Fibroblast of skin of scalp (primary cell): Measurements from ENCODE around the gene NUTF2. TPM values are rescaled to one million over a fixed set of nuclear protein-coding genes. Genes with fewer than 3 reads are reported as not detected.
"Not testable (repeated sequence)": the region's sequence is repeated elsewhere in the genome, so short reads cannot be mapped to it uniquely, and the experiment has no call there.

ENCODE experiments used
- DNase-seq: peaks from one replicate; pipeline ENCODE4 v3.0.0-alpha.2; 2013
- polyA plus RNA-seq, 2 experiments: library from polyadenylated mRNA; unstranded; fragments of 120-200 nt; gene quantifications; one replicate each; pipeline ENCODE4 v1.2.1, GENCODE V29; 2013; ENCODE audit not compliant: insufficient read length in 2 of 2

Gene NUTF2
- polyA plus RNA-seq (2013, experiment 1 of 2; ENCODE audit: insufficient read length): 184 TPM
- 177 TPM for polyA plus RNA-seq (2013, experiment 2 of 2; ENCODE audit: insufficient read length)

- DNase-seq: peak; percentile 97
Observed at GRCh38 chr16:67846320-67847063, at the start of gene NUTF2. TSS of gene NUTF2 (plus strand) at chr16:67846933. CDS start at chr16:67865131, 18,198 bp downstream.

GRCh38 chr16:67800338-67800926 lies 46.3 kb upstream of the NUTF2 start:
- DNase-seq: no peak

- DNase-seq: no peak
Observed at GRCh38 chr16:67801241-67801640, 45.5 kb upstream of the NUTF2 start.

GRCh38 chr16:67801883-67802282 lies 44.9 kb upstream of the NUTF2 start:
- no peak for DNase-seq

- DNase-seq: no peak
Observed at GRCh38 chr16:67803894-67804293, 42.8 kb upstream of the NUTF2 start.

DNA sequence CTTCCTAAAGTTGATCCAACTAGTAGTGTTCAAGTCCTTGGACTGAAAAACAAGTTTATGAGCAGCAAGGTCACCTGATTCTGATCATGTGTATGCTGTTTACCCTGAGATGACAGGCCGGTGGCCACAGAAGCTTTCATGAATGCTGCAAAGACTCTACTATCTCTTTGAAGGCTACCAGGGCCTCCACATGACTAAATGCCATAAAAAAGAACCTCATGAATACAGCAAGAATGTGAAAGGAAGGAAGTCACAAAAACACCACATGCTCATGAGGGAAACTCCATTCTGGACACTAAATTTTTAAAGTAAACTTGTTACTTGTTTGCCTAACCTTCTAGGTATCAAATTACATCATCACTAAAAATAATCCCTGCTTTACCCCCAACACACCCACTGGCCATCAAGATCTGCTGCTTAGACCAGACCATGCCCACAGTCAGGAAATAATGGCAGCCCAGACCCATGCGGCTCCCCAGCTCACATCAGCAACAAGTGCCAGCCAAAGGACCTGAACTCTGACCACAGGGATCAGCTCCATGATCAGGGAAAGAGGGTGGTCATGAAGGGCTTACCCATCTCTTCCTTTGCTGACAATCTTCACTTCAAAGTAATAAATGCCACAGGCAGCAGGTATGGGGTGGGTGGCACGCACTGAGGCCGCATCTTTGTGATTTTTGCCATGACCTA lies 41.7 kb upstream of the NUTF2 start:
- no peak for DNase-seq

- DNase-seq: no peak
Observed at GRCh38 chr16:67805718-67806427, 40.9 kb upstream of the NUTF2 start.

DNA sequence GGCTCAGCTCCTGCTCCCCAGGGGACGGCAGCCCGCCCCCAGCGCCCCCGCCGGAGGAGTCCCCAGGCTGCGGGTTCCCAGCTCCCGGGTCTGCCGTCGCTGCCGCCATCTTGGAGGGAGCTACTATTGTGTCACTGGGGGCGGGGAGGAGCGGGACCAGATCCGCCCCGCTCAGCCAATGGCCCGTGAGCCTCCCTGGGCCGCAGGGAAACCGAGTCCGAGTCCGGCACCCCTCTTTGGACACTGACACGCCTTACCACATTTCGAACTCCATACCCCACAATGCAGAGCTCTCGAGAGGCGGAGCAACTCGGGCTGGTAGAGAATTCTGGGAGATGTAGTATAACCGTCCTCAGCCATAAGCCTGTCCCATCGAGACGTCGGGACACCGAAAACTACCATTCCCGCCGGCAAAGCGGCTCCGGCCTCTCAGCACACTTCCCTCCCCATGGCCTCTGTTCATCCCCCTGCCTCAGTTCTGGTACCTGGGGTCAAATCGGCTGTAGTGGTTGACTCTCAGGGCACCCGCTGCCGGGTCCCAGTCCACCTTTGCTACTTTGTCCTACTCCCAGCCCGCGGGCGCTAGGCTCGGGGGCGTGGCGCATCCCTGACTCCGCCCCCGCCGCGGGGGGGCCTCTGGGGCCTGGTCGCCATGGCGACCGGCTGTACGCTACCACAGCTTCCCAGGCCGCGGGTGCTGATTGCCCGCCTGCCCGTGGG lies 40.1 kb upstream of the NUTF2 start, which contains the start of the genes RANBP10 and TSNAXIP1:
TSS of gene RANBP10 (minus strand) at position 133 of the 720 bp plus-strand sequence. CDS start at position 109, 24 bp downstream.
TSS of gene TSNAXIP1 (plus strand) at position 462 of the 720 bp plus-strand sequence. CDS start 261 bp downstream, outside the sequence.
- DNase-seq: peak; percentile 100

DNA sequence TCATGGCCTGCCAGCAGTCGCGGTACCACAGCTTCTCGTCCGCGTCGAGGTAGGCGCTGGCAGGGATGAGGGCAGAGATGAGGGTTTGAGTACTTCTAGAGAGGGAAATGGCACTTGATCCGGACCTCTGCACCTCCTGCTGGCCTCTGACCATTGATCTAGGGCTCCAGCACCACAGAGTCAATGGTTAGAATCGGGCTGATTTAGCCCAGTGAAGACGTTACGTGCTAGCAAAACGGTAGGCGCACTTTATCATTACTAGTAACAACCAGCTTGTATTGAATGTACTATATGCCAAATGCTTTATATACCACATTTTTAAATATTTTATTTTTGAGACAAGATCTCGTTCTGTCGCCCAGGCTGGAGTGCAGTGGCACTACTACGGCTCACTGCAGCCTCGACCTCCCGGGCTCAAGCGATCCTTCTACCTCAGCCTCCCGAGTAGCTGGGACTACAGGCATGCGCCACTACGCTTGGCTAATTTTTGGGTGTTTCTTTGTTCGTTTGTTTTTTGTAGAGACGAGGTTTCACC lies 39.5 kb upstream of the NUTF2 start:
- DNase-seq: no peak

GRCh38 chr16:67811899-67812298 lies 34.8 kb upstream of the NUTF2 start:
- no peak for DNase-seq

- DNase-seq: no peak
Observed at GRCh38 chr16:67814567-67814966, 32.2 kb upstream of the NUTF2 start.

GRCh38 chr16:67820608-67821259 lies 26.0 kb upstream of the NUTF2 start:
- DNase-seq: no peak

DNA sequence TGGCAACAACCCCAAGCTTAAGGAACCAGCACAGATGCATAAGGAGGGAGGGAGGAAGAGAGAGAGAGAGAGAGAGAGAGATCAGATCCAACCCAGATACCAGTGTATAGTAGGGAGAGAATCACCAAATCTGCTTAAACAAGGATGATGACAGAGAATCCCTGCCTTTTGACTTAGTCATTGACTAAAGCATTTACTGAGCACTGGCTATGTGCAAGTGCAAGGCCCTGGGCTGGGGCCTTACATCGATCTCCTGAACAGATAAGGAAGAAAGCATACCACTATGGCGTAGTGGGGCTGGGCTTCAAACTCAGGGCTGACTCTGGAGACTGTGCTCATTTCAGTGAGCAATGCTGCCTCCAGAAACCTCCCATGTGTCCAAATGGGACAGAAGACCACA lies 24.2 kb upstream of the NUTF2 start:
- DNase-seq: peak; percentile 17

- no peak for DNase-seq
Observed at GRCh38 chr16:67825119-67825518, 21.6 kb upstream of the NUTF2 start.

- DNase-seq: no peak
Observed at GRCh38 chr16:67825906-67826305, 20.8 kb upstream of the NUTF2 start.

GRCh38 chr16:67828651-67829050 lies 18.1 kb upstream of the NUTF2 start:
- no peak for DNase-seq

- DNase-seq: peak; percentile 77
Observed at GRCh38 chr16:67833030-67833414, 13.7 kb upstream of the NUTF2 start.

DNA sequence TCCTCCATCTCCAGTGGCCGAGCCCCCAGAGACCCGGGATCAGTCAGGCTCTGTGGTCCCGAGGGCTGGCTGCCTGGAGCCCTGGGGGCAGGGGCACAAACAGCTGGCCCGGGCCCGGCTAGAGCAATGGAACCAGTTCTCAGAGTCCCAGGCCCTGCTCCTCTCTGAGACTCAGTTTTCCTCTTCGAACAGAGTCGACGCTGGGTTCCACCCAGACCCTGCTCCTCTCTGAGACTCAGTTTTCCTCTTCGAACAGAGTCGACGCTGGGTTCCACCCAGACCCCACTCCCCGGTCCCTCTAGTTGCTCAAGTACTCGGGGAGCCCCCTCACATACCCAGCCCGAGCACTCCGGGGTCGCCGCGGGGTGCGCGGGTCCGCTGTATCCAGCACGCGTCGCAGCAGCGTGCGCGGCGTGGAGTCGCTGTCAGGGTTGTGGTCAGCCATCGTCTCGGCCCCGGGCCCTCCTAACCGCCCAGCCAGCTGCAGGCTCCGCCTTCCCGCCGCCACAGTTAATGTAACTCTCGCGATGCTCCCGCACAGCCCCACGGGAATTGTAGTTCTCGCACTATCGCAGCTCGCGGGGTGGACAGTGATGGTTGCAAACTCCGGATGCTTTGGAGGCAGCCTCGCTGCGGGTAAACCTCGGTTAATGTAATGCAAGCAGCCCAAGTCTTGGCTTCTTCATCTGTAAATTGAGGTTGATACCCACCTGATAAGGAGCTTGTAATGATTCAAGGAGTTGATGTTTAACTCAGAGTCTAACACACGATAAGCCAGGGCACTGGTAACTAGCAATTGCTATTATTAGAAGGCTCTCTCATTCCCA lies 13.1 kb upstream of the NUTF2 start:
- peak; percentile 90 for DNase-seq

DNA sequence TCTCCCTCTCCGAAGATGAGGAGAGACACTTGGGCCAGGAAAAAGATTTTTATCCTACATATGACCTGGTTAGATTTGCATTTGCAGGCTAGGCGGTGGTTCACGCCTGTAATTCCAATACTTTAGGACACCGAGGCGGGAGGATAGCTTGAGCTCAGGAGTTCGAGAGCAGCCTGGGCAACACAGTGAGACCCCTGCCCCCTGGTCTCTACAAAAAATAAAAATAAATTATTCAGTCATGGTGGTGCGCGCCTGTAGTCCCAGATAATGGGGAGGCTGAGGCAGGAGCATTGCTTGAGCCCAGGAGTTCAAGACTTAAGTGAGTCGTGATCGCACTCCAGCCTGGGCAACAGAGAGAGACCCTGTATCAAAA lies 12.5 kb upstream of the NUTF2 start:
- no peak for DNase-seq

DNA sequence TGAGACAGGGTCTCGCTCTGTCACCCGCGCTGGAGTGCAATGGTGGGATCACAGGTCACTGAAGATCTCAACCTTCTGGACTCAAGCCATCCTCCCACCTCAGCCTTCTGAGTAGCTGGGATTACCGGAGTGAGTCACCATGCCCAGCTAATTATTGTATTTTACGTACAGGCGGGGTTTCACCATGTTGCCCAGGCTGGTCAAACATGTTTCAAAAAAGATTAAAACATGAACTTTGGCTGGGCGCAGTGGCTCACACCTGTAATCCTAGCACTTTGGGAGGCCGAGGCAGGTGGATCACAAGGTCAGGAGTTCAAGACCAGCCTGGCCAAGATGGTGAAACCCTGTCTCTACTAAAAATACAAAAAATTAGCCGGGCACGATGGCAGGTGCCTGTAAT lies 9.5 kb upstream of the NUTF2 start:
- not testable (repeated sequence) for DNase-seq
